Mesenchymal stem cell (in vitro differentiated cells and primary cell): ENCODE measurements around the gene CDH2.

ENCODE experiments used
- DNase-seq: peaks from one replicate; pipeline ENCODE4 v3.0.0-alpha.2; 2013
- H2AFZ ChIP-seq: one replicate; pipeline ENCODE4 v1.6.1; 2013; ENCODE audit warnings: low read depth, mild to moderate bottlenecking, control low read depth, inconsistent platforms, low read length, moderate library complexity
- H2AK5ac ChIP-seq: 2 replicates; pipeline ENCODE4 v1.6.1; 2013; ENCODE audit warnings: low read length, moderate library complexity, mild to moderate bottlenecking, inconsistent platforms; ENCODE audit not compliant: severe bottlenecking
- H2BK120ac ChIP-seq: one replicate; pipeline ENCODE4 v1.6.1; 2013; ENCODE audit warnings: low read depth, mild to moderate bottlenecking, inconsistent platforms, low read length, moderate library complexity
- H2BK12ac ChIP-seq, 2 experiments: one replicate each; pipeline ENCODE4 v1.6.1; 2013; ENCODE audit warnings: inconsistent platforms in 2 of 2, low read length in 2 of 2, mild to moderate bottlenecking in 2 of 2, moderate library complexity in 2 of 2, control low read depth in 1 of 2
- H2BK15ac ChIP-seq: one replicate; pipeline ENCODE4 v1.6.1; 2013; ENCODE audit warnings: mild to moderate bottlenecking, low read depth, inconsistent platforms; ENCODE audit not compliant: poor library complexity, severe bottlenecking
- H2BK5ac ChIP-seq: 2 replicates; pipeline ENCODE4 v1.6.1; 2013; ENCODE audit warnings: low read depth, mild to moderate bottlenecking, low read length, control low read depth, inconsistent platforms; ENCODE audit not compliant: poor library complexity, severe bottlenecking
- H3K14ac ChIP-seq, 2 experiments: one replicate each; pipeline ENCODE4 v1.6.1; 2013; ENCODE audit warnings: inconsistent platforms in 2 of 2, low read length in 2 of 2, control low read depth in 1 of 2, mild to moderate bottlenecking in 1 of 2, moderate library complexity in 1 of 2
- H3K18ac ChIP-seq, 2 experiments: one replicate each; pipeline ENCODE4 v1.6.1; 2013; ENCODE audit warnings: inconsistent platforms in 2 of 2, low read length in 2 of 2, control low read depth in 1 of 2, low read depth in 1 of 2, mild to moderate bottlenecking in 1 of 2
- H3K23ac ChIP-seq, 2 experiments: one replicate each; pipeline ENCODE4 v1.6.1; 2013; ENCODE audit warnings: inconsistent platforms in 2 of 2, low read length in 2 of 2, mild to moderate bottlenecking in 2 of 2, moderate library complexity in 2 of 2, control low read depth in 1 of 2
- H3K27ac ChIP-seq: 2 replicates; pipeline ENCODE4 v1.5.1; 2013; ENCODE audit warnings: mild to moderate bottlenecking, moderate library complexity, low read length, control low read depth, inconsistent platforms; ENCODE audit not compliant: poor library complexity, severe bottlenecking
- H3K27me3 ChIP-seq, 2 experiments: 2 replicates each; pipeline versions ENCODE4 v1.6.1 to v1.7.0; 2013; ENCODE audit warnings: low read length in 2 of 2, mild to moderate bottlenecking in 2 of 2, moderate library complexity in 2 of 2, control low read depth in 1 of 2, inconsistent platforms in 1 of 2; ENCODE audit not compliant: control insufficient read depth in 1 of 2, insufficient read depth in 1 of 2
- H3K36me3 ChIP-seq, 2 experiments: 2 replicates each; pipeline versions ENCODE4 v1.6.1 to v1.7.0; 2013; ENCODE audit warnings: low read length in 2 of 2, control low read depth in 1 of 2, inconsistent platforms in 1 of 2, low read depth in 1 of 2, mild to moderate bottlenecking in 1 of 2; ENCODE audit not compliant: insufficient read depth in 2 of 2, control insufficient read depth in 1 of 2
- H3K4ac ChIP-seq, 2 experiments: one replicate each; pipeline ENCODE4 v1.6.1; 2013; ENCODE audit warnings: inconsistent platforms in 2 of 2, low read length in 2 of 2, mild to moderate bottlenecking in 2 of 2, moderate library complexity in 2 of 2, control low read depth in 1 of 2, low read depth in 1 of 2
- H3K4me1 ChIP-seq: 2 replicates; pipeline ENCODE4 v1.6.1; 2013; ENCODE audit warnings: low read depth, low read length, control low read depth; ENCODE audit not compliant: control insufficient read depth, insufficient read depth
- H3K4me2 ChIP-seq: 2 replicates; pipeline ENCODE4 v1.6.1; 2013; ENCODE audit warnings: low read length, mild to moderate bottlenecking, inconsistent platforms; ENCODE audit not compliant: poor library complexity, severe bottlenecking
- H3K4me3 ChIP-seq, 2 experiments: 2 replicates each; pipeline versions ENCODE4 v1.5.1 to v1.7.0; 2013; ENCODE audit warnings: low read length in 2 of 2, mild to moderate bottlenecking in 2 of 2, control low read depth in 1 of 2, low read depth in 1 of 2; ENCODE audit not compliant: insufficient read depth in 1 of 2
- H3K79me1 ChIP-seq: replicated peaks from 2 replicates; pipeline ENCODE4 v1.6.1; 2013; ENCODE audit warnings: mild to moderate bottlenecking, control low read depth, low read length, inconsistent platforms; ENCODE audit not compliant: poor library complexity, severe bottlenecking
- H3K9ac ChIP-seq: 2 replicates; pipeline ENCODE4 v1.7.0; 2013; ENCODE audit warnings: mild to moderate bottlenecking, low read length, moderate library complexity
- H3K9me3 ChIP-seq: 2 replicates; pipeline ENCODE4 v1.7.0; 2013; ENCODE audit warnings: mild to moderate bottlenecking, low read length; ENCODE audit not compliant: control insufficient read depth
- H4K8ac ChIP-seq: one replicate; pipeline ENCODE4 v1.6.1; 2013; ENCODE audit warnings: inconsistent platforms, mild to moderate bottlenecking, low read length, moderate library complexity
- H4K91ac ChIP-seq: one replicate; pipeline ENCODE4 v1.6.1; 2013; ENCODE audit warnings: mild to moderate bottlenecking, low read length, inconsistent platforms
- WGBS: methylation state at CpG from one replicate; pipeline ENCODE4 v1.1.7; 2013; ENCODE audit warnings: mixed read lengths; 5-methylcytosine and 5-hydroxymethylcytosine counted together

CDH2 gene

DNA sequence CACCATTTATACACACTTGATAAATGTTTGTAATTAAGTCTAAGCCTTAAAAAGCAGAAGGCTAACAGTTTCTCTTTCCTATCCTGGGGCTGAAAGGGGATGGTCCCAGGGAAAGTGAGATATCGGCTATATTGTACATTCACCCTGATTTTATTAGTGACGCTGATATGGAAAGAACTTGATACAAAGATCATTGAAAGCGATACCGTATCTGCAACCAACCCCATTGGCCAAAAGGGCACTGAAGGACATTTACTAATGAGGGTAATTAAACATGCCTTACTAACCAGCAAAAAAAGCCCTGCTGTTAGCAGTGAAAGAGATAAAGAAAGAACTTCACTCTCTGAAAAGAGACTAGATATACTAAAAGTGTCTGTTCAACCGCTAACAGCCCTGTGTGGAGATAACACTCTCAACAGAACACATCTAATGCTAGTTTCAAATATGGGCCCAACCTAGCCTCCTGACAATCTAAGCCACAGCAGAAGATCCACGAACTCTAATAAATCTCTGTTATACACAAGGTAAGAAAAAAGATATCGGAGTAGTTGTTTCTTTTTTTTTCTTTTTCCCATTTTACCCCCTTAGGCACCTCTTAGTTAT, 200.0 kb downstream of the CDH2 start:
- Histone ChIP-seq H2BK120ac (no peak overlapping the region), H4K8ac (no peak overlapping the region), H3K9me3 (no peaks in the 10 kb centered on the region), H3K4me3 (no peak overlapping the region), H3K79me1 (peaks cover 16% of the 10 kb centered on the region), H2BK15ac (no peak overlapping the region), H3K18ac (no peak overlapping the region), H2AFZ (no peak overlapping the region), H2BK12ac (no peak overlapping the region), H3K4me2 (no peak overlapping the region), H3K36me3 (peaks cover 0 to 14% of the 10 kb centered on the region in 2 experiments), H2AK5ac (no peak overlapping the region), H3K14ac (no peak overlapping the region), H3K9ac (no peak overlapping the region), H3K23ac (no peak overlapping the region), H2BK5ac (no peak overlapping the region), H4K91ac (no peak overlapping the region), H3K4me1 (no peaks in the 10 kb centered on the region), H3K4ac (no peak overlapping the region), H3K27me3 (no peaks in the 10 kb centered on the region), H3K27ac (no peak overlapping the region)
- no peak for DNase-seq
- WGBS = 100% methylated on average over 5 of the region's 7 CpGs

DNA sequence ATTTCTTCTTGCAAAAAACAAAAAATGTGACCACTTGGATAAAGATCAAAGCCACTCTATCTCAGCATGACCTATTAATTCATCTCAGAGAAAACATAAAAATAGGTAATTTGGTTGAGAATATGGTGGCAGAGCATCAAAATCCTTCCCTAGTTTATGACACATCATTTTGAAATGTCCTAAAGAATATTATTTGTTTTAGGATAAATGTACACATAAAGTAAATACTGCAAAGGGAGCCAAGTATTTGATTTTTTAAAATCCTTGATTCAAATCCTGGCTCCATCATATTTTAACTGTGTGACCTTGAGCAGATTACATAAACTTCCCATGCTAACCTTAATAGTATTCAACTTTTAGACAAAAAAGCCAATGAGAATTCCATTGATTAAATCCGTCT, 206.6 kb downstream of the CDH2 start:
- Histone ChIP-seq H3K27ac (no peak overlapping the region), H4K8ac (no peak overlapping the region), H2BK120ac (no peak overlapping the region), H2BK5ac (no peak overlapping the region), H3K4ac (no peak overlapping the region), H3K4me2 (no peak overlapping the region), H2AK5ac (no peak overlapping the region), H2AFZ (no peak overlapping the region), H3K18ac (no peak overlapping the region), H2BK15ac (no peak overlapping the region), H3K9ac (no peak overlapping the region), H3K27me3 (no peaks in the 10 kb centered on the region), H3K23ac (no peak overlapping the region), H3K4me3 (no peak overlapping the region), H3K14ac (no peak overlapping the region), H3K9me3 (no peaks in the 10 kb centered on the region), H3K4me1 (no peaks in the 10 kb centered on the region), H3K36me3 (peaks cover 0 to 5% of the 10 kb centered on the region in 2 experiments), H3K79me1 (peaks cover 6% of the 10 kb centered on the region), H4K91ac (no peak overlapping the region), H2BK12ac (no peak overlapping the region)
- WGBS = no CpG with 5 or more reads among the region's 1 CpG
- no peak for DNase-seq

DNA sequence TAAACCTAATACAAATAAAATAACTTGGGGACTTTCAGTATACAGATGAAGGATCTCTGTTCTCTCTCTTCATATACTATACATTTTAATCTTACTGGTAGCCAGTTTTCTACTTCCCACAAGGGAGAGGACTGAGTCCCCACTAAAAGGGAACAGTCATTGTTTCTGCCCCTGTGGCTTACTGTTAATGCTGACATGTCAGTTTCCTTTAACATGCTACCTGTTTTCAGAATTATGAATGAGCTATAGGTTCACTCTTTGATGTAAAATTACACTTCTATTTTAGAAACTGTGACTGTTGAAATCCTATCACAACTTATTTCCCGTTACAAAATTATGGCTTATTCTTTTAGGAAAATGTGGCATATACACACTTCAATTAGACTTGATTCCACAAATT, 207.7 kb downstream of the CDH2 start:
- Histone ChIP-seq H3K4me2 (no peak overlapping the region), H4K8ac (no peak overlapping the region), H2BK120ac (no peak overlapping the region), H3K4me3 (no peak overlapping the region), H3K14ac (no peak overlapping the region), H2AFZ (no peak overlapping the region), H2BK15ac (no peak overlapping the region), H3K27ac (no peak overlapping the region), H3K4ac (no peak overlapping the region), H3K27me3 (no peaks in the 10 kb centered on the region), H3K4me1 (no peaks in the 10 kb centered on the region), H2BK12ac (no peak overlapping the region), H3K9ac (no peak overlapping the region), H3K9me3 (no peaks in the 10 kb centered on the region), H3K36me3 (peaks cover 4 to 7% of the 10 kb centered on the region in 2 experiments), H4K91ac (no peak overlapping the region), H2BK5ac (no peak overlapping the region), H3K79me1 (peaks cover 2% of the 10 kb centered on the region), H3K18ac (no peak overlapping the region), H3K23ac (no peak overlapping the region), H2AK5ac (no peak overlapping the region)
- no peak for DNase-seq
- 67% methylated on average over 1 of the region's 1 CpG for WGBS

DNA sequence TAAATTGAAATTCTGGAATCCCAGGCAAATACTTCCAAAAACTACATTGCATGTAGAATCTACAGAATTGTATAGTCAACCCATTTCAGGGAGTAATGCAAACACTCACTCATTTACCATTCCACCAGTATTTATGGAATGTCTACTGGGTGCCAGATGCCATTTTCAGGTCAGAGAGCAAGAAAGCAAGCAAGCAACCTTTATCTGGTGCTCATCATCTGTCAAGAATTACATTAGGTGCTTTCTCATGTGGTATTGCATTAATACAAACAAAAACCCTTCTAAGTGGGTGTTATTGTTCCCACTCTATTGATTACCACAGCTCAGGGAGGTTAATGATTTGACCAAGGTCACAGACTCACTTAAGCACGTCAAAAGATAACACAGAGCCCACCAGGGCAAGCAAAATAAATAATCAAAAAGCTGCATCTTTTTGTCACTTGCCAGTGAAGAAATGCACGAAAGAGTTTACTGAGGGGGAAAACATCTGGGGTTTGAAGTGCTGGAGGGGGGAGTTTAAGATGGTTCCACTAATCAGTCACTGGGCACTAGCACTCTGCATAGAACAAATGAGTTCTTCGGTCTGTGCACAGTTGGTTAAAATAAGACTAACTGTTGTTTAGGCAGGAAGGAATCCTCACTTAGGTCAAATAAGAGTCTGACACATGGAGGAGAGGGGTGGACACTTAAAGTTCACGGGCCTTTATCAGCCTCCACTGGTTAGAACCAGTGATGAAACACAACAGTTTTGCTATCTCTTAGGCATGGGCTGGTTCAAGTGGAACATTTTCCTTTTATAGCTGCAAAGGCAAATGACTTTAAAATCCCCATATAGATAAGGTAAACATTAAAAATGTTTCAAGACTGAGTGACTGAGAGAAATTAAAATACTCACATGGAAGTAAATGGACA, 208.8 kb downstream of the CDH2 start:
- no peaks in the 10 kb centered on the region for H3K79me1 ChIP-seq
- no peak overlapping the region for H3K9ac ChIP-seq
- no peak overlapping the region for H4K8ac ChIP-seq
- peak; percentile 16 for DNase-seq
- no peak overlapping the region for H3K14ac ChIP-seq
- WGBS = 22% methylated on average over 3 of the region's 4 CpGs
- peaks cover 4 to 7% of the 10 kb centered on the region in 2 experiments for H3K36me3 ChIP-seq
- H3K4me2 ChIP-seq = no peak overlapping the region
- no peaks in the 10 kb centered on the region for H3K4me1 ChIP-seq
- H2BK5ac ChIP-seq = no peak overlapping the region
- no peak overlapping the region for H3K23ac ChIP-seq
- H2AFZ ChIP-seq = no peak overlapping the region
- no peak overlapping the region for H2BK15ac ChIP-seq
- no peak overlapping the region for H3K4ac ChIP-seq
- no peak overlapping the region for H3K4me3 ChIP-seq
- no peak overlapping the region for H2BK12ac ChIP-seq
- no peak overlapping the region for H4K91ac ChIP-seq
- H2BK120ac ChIP-seq = no peak overlapping the region
- peak overlapping the region; percentile 25 for H3K27ac ChIP-seq
- no peak overlapping the region for H3K18ac ChIP-seq
- H3K9me3 ChIP-seq = no peaks in the 10 kb centered on the region
- H3K27me3 ChIP-seq = no peaks in the 10 kb centered on the region
- H2AK5ac ChIP-seq = no peak overlapping the region
